H9 (cell line): ENCODE data around the gene SPATA25. TPM values are rescaled to one million over a fixed set of nuclear protein-coding genes. Genes with fewer than 3 reads are reported as not detected.

Experiments
- DNase-seq: peaks from one replicate; pipeline ENCODE4 v3.0.0-alpha.2; 2017
- H2AFZ ChIP-seq: one replicate; pipeline ENCODE4 v1.6.1; 2013; ENCODE audit warnings: mild to moderate bottlenecking, low read length, control low read depth, moderate library complexity
- H2AK5ac ChIP-seq: 2 replicates; pipeline ENCODE4 v1.6.1; 2013; ENCODE audit warnings: low read length, control low read depth, mixed read lengths; ENCODE audit not compliant: insufficient read length
- H2BK120ac ChIP-seq: one replicate; pipeline ENCODE4 v1.6.1; 2013; ENCODE audit warnings: low read depth, mild to moderate bottlenecking, low read length, control low read depth, inconsistent platforms; ENCODE audit not compliant: poor library complexity, severe bottlenecking
- H2BK12ac ChIP-seq: 2 replicates; pipeline ENCODE4 v1.6.1; 2013; ENCODE audit warnings: low read length, control low read depth, mixed read lengths, low read depth; ENCODE audit not compliant: insufficient read length
- H2BK15ac ChIP-seq: 2 replicates; pipeline ENCODE4 v1.6.1; 2013; ENCODE audit warnings: low read depth, low read length, control low read depth
- H2BK20ac ChIP-seq: one replicate; pipeline ENCODE4 v1.6.1; 2013; ENCODE audit warnings: low read depth, mild to moderate bottlenecking, low read length, control low read depth, inconsistent platforms; ENCODE audit not compliant: poor library complexity, severe bottlenecking
- H2BK5ac ChIP-seq: 2 replicates; pipeline ENCODE4 v1.6.1; 2013; ENCODE audit warnings: low read length, control low read depth, mixed read lengths; ENCODE audit not compliant: insufficient read length
- H3K14ac ChIP-seq: 2 replicates; pipeline ENCODE4 v1.6.1; 2013; ENCODE audit warnings: low read length, control low read depth; ENCODE audit not compliant: insufficient read depth
- H3K18ac ChIP-seq: 2 replicates; pipeline ENCODE4 v1.6.1; 2013; ENCODE audit warnings: low read depth, mild to moderate bottlenecking, mixed read lengths, low read length, control low read depth; ENCODE audit not compliant: insufficient read length
- H3K23ac ChIP-seq: 2 replicates; pipeline ENCODE4 v1.6.1; 2013; ENCODE audit warnings: low read length, control low read depth, mixed read lengths, low read depth; ENCODE audit not compliant: insufficient read length
- H3K23me2 ChIP-seq: 2 replicates; pipeline ENCODE4 v1.6.1; 2013; ENCODE audit warnings: low read depth, mild to moderate bottlenecking, mixed read lengths, low read length, control low read depth; ENCODE audit not compliant: insufficient read length, poor library complexity, severe bottlenecking
- H3K27ac ChIP-seq: 2 replicates; pipeline ENCODE4 v1.5.1; 2013; ENCODE audit warnings: low read length, control low read depth, mixed read lengths, low read depth; ENCODE audit not compliant: insufficient read length
- H3K27me3 ChIP-seq: 2 replicates; pipeline ENCODE4 v1.6.1; 2013; ENCODE audit warnings: low read length, control low read depth, inconsistent platforms; ENCODE audit not compliant: insufficient read depth
- H3K4ac ChIP-seq: 2 replicates; pipeline ENCODE4 v1.6.1; 2013; ENCODE audit warnings: low read depth, mild to moderate bottlenecking, control low read depth, inconsistent platforms, low read length, moderate library complexity
- H3K4me1 ChIP-seq: 2 replicates; pipeline ENCODE4 v1.6.1; 2013; ENCODE audit warnings: low read length, control low read depth, inconsistent platforms; ENCODE audit not compliant: insufficient read depth
- H3K4me2 ChIP-seq: 2 replicates; pipeline ENCODE4 v1.6.1; 2013; ENCODE audit warnings: low read length, control low read depth, mixed read lengths; ENCODE audit not compliant: insufficient read length, insufficient read depth
- H3K56ac ChIP-seq: 2 replicates; pipeline ENCODE4 v1.6.1; 2013; ENCODE audit warnings: low read depth, mild to moderate bottlenecking, mixed read lengths, low read length, control low read depth; ENCODE audit not compliant: insufficient read length
- H3K79me1 ChIP-seq: 2 replicates; pipeline ENCODE4 v1.6.1; 2013; ENCODE audit warnings: low read depth, mild to moderate bottlenecking, moderate library complexity, low read length, control low read depth, inconsistent platforms; ENCODE audit not compliant: insufficient read depth, poor library complexity, severe bottlenecking
- H3K79me2 ChIP-seq: 2 replicates; pipeline ENCODE4 v1.6.1; 2013; ENCODE audit warnings: low read length, control low read depth, inconsistent platforms; ENCODE audit not compliant: insufficient read depth
- H3K9ac ChIP-seq: 2 replicates; pipeline ENCODE4 v1.6.1; 2013; ENCODE audit warnings: low read length, control low read depth, mixed read lengths; ENCODE audit not compliant: insufficient read length; ENCODE audit errors: extremely low read depth
- H3K9me3 ChIP-seq: one replicate; pipeline ENCODE4 v1.6.1; 2013; ENCODE audit warnings: low read depth, low read length, inconsistent platforms; ENCODE audit not compliant: control insufficient read depth
- H3T11ph ChIP-seq: one replicate; pipeline ENCODE4 v1.6.1; 2013; ENCODE audit warnings: mild to moderate bottlenecking, low read length, control low read depth, inconsistent platforms
- H4K20me1 ChIP-seq: one replicate; pipeline ENCODE4 v1.6.1; 2013; ENCODE audit not compliant: control insufficient read depth, insufficient read length, insufficient read depth
- H4K5ac ChIP-seq: 2 replicates; pipeline ENCODE4 v1.6.1; 2013; ENCODE audit warnings: low read depth, mild to moderate bottlenecking, mixed read lengths, low read length, control low read depth; ENCODE audit not compliant: insufficient read length
- H4K8ac ChIP-seq: replicated peaks from 2 replicates; pipeline ENCODE4 v1.6.1; 2013; ENCODE audit warnings: low read length, control low read depth, mixed read lengths, low read depth; ENCODE audit not compliant: insufficient read length
- H4K91ac ChIP-seq: 2 replicates; pipeline ENCODE4 v1.6.1; 2013; ENCODE audit warnings: low read depth, mild to moderate bottlenecking, moderate library complexity, mixed read lengths, low read length, control low read depth; ENCODE audit not compliant: insufficient read length
- H3K27ac Mint-ChIP-seq, 3 experiments: 2 replicates in 2 of 3; 3 replicates in 1 of 3; pipeline ENCODE4 v1.8.0; 2020 to 2021; ENCODE audit warnings: mixed read lengths in 3 of 3, mild to moderate bottlenecking in 1 of 3, moderate library complexity in 1 of 3
- H3K27me3 Mint-ChIP-seq: 2 replicates; pipeline ENCODE4 v1.8.0; 2021; ENCODE audit warnings: low read depth, mild to moderate bottlenecking, moderate library complexity, mixed read lengths
- H3K36me3 Mint-ChIP-seq, 3 experiments: 2 replicates in 2 of 3; 3 replicates in 1 of 3; pipeline ENCODE4 v1.8.0; 2020 to 2021; ENCODE audit warnings: low read depth in 3 of 3, mixed read lengths in 3 of 3; ENCODE audit not compliant: insufficient read depth in 1 of 3
- H3K4me1 Mint-ChIP-seq, 2 experiments: 2 replicates each; pipeline ENCODE4 v1.8.0; 2020; ENCODE audit warnings: mixed read lengths in 2 of 2
- H3K4me3 Mint-ChIP-seq, 2 experiments: 2 replicates in 1 of 2; 3 replicates in 1 of 2; pipeline ENCODE4 v1.8.0; 2020 to 2021; ENCODE audit warnings: mild to moderate bottlenecking in 2 of 2, mixed read lengths in 2 of 2, moderate library complexity in 1 of 2
- H3K9me3 Mint-ChIP-seq, 2 experiments: 2 replicates in 1 of 2; 3 replicates in 1 of 2; pipeline ENCODE4 v1.8.0; 2020; ENCODE audit warnings: mild to moderate bottlenecking in 2 of 2, mixed read lengths in 2 of 2, moderate library complexity in 1 of 2
- CTCF ChIP-seq: fragments of 200-600 bp; sonication (generic); conservative IDR thresholded peaks from 3 replicates; pipeline ENCODE4 v1.8.0; 2021; ENCODE audit warnings: antibody characterized with exemption, mild to moderate bottlenecking
- WGBS: extraction: QIAGEN DNeasy Blood & Tissue Kit; methylation state at CpG from one replicate; pipeline ENCODE4 v1.1.7; 2013; ENCODE audit warnings: missing lambda C conversion rate, low lambda C conversion rate, mixed read lengths; ENCODE audit not compliant: insufficient read length; ENCODE audit errors: extremely low coverage; 5-methylcytosine and 5-hydroxymethylcytosine counted together
- total RNA-seq: library from RNA; stranded (reverse); gene quantifications from 2 replicates; pipeline ENCODE4 v1.2.1, GENCODE V29; 2021

The SPATA25 gene
- total RNA-seq, 1 experiment from 2014 or later, result 2.4 TPM

DNA sequence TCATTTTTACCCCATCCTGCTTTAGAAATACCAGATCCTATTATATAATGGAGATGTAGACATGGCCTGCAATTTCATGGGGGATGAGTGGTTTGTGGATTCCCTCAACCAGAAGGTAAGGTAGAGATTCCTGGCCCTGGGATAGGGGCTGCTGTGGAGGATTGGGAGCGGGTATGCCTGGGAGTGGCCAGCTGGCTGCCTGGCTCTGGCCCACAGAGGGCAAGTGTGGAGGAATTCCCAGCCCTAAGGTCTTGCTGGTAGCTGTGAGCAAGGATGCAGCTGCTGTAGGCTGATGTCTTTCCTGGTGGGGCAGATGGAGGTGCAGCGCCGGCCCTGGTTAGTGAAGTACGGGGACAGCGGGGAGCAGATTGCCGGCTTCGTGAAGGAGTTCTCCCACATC lies 10.3 kb upstream of the SPATA25 start:
- Histone ChIP-seq H3K27me3 (no peaks in the 10 kb centered on the region), H2BK120ac (no peak overlapping the region), H3K9ac (no peak overlapping the region), H3K23me2 (no peaks in the 10 kb centered on the region), H3K4me2 (no peak overlapping the region), H4K91ac (no peak overlapping the region), H2AK5ac (no peak overlapping the region), H2BK15ac (no peak overlapping the region), H3K56ac (no peak overlapping the region), H3K4me1 (no peaks in the 10 kb centered on the region), H2BK20ac (no peak overlapping the region), H3K4ac (no peak overlapping the region), H2AFZ (no peak overlapping the region), H3K27ac (no peak overlapping the region), H4K5ac (no peak overlapping the region), H3K9me3 (no peaks in the 10 kb centered on the region), H3K14ac (no peak overlapping the region), H2BK5ac (no peak overlapping the region), H2BK12ac (no peak overlapping the region), H3K18ac (no peak overlapping the region), H3K79me1 (no peaks in the 10 kb centered on the region), H4K20me1 (no peaks in the 10 kb centered on the region), H3K79me2 (no peaks in the 10 kb centered on the region), H3K23ac (no peak overlapping the region), H3T11ph (no peak overlapping the region), H4K8ac (no peak overlapping the region)
- Mint-ChIP-seq H3K27me3 (no peaks in the 10 kb centered on the region; the same call in 1 of the 2 replicates), H3K4me1 (no peaks in the 10 kb centered on the region), H3K36me3 (peaks cover 23 to 56% (median 47%) of the 10 kb centered on the region in 3 experiments), H3K4me3 (no peak overlapping the region), H3K9me3 (no peaks in the 10 kb centered on the region), H3K27ac (peak overlapping the region in 2 of 3 experiments; percentile 25 to 46; a peak in 2 of 7 replicates)
- WGBS, result no CpG with 5 or more reads among the region's 7 CpGs
- TF ChIP-seq CTCF, result no peak
- no peak for DNase-seq
